Measurements from ENCODE around the gene CEP83. TPM values are rescaled to one million over a fixed set of nuclear protein-coding genes. Genes with fewer than 3 reads are reported as not detected.

CEP83 gene
- total and polyA plus RNA-seq, 9 of the 15 experiments (the other 6 are each of a cell fraction or from before 2014, with no cell fraction given) = 5.3 to 40.5 (median 31.3) TPM

GRCh38 chr12:94445662-94446061 lies 14.0 kb downstream of the CEP83 start:
- H3K4me3 ChIP-seq = no peak overlapping the region
- no peak for TF ChIP-seq PHB2 (IDR thresholded peaks at IDR 0.05; ENCODE audit: low read depth)
- WGBS (ENCODE audit: insufficient coverage, low coverage, missing lambda C conversion rate) = 100% methylated on average over 1 of the region's 1 CpG
- 0 out of 2 replicates have a peak, but pooled peaks cover 2% of the 10 kb centered on the region for H3K9me3 ChIP-seq (replicated peaks; ENCODE audit: control insufficient read depth, insufficient read depth, low read depth, low read length)
- H3K4me2 ChIP-seq (ENCODE audit: insufficient read depth, low read length) = no peak overlapping the region
- H3K9ac ChIP-seq (ENCODE audit: insufficient read depth in 1 of 2, low read depth in 2 of 2, low read length in 2 of 2) = no peak overlapping the region
- peaks cover 81% of the 10 kb centered on the region for H3K79me2 ChIP-seq (ENCODE audit: control insufficient read depth, insufficient read depth, low read length)
- H3K4me1 ChIP-seq (replicated peaks in 1 of 2; ENCODE audit: control insufficient read depth in 2 of 2, insufficient read depth in 2 of 2, low read length in 2 of 2) = no peaks in the 10 kb centered on the region
- in situ Hi-C loops (cut with MboI) = no loop called here
- no peak overlapping the region for H3K27ac ChIP-seq (ENCODE audit: extremely low read depth, low read depth, low read length)
- no peaks in the 10 kb centered on the region for H4K20me1 ChIP-seq (replicated peaks; ENCODE audit: control insufficient read depth, insufficient read depth, low read length)
- FAIRE-seq = no peak
- no peaks in the 10 kb centered on the region for H3K27me3 ChIP-seq (ENCODE audit: control insufficient read depth in 2 of 2, insufficient read depth in 2 of 2, low read length in 2 of 2)
- intact Hi-C loops (cut with micrococcal nuclease) = no loop called here
- no peak overlapping the region for H2AFZ ChIP-seq (ENCODE audit: low read depth, low read length)
- no peak for DNase-seq (ENCODE audit: extremely low read depth in 1 of 4, low spot score in 3 of 4)
- H3K9me1 ChIP-seq (ENCODE audit: control insufficient read depth, insufficient read depth, low read length) = no peaks in the 10 kb centered on the region
- no TSS peak for BruUV-seq (replicated peaks)
- POLR2A ChIA-PET = no interaction called here
- peaks cover 4% of the 10 kb centered on the region; the same call in 1 of the 3 replicates for H3K36me3 ChIP-seq (ENCODE audit: control insufficient read depth, insufficient read depth, low read length)
- CTCF ChIA-PET (ENCODE audit: low intra/inter-chr PET ratio) = no interaction called here
- ATAC-seq = no peak

- 72% methylated on average over 1 of the region's 1 CpG for WGBS (ENCODE audit: insufficient coverage, low coverage, missing lambda C conversion rate)
- TF ChIP-seq PYGO2 (tag; IDR thresholded peaks at IDR 0.05) (no peak), ZFP91 (CRISPR knock-in tag; IDR thresholded peaks at IDR 0.05) (no peak), JUNB (CRISPR knock-in tag; conservative IDR thresholded peaks at IDR 0.05) (no peak), SIX5 (IDR thresholded peaks at IDR 0.05; ENCODE audit: borderline replicate concordance in 1 of 2, insufficient read depth in 1 of 2, low read depth in 1 of 2, low read length in 2 of 2) (no peak), MEF2A (IDR thresholded peaks at IDR 0.05; ENCODE audit: control insufficient read depth, low read depth, low read length) (no peak), CBX5 (IDR thresholded peaks at IDR 0.05; ENCODE audit: borderline replicate concordance, low read depth) (no peak)
- TF ChIP-seq, protein P1, sequence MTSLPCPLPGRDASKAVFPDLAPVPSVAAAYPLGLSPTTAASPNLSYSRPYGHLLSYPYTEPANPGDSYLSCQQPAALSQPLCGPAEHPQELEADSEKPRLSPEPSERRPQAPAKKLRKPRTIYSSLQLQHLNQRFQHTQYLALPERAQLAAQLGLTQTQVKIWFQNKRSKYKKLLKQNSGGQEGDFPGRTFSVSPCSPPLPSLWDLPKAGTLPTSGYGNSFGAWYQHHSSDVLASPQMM (CRISPR knock-in tag; IDR thresholded peaks at IDR 0.05) = no peak
- TF ChIP-seq, protein P2, sequence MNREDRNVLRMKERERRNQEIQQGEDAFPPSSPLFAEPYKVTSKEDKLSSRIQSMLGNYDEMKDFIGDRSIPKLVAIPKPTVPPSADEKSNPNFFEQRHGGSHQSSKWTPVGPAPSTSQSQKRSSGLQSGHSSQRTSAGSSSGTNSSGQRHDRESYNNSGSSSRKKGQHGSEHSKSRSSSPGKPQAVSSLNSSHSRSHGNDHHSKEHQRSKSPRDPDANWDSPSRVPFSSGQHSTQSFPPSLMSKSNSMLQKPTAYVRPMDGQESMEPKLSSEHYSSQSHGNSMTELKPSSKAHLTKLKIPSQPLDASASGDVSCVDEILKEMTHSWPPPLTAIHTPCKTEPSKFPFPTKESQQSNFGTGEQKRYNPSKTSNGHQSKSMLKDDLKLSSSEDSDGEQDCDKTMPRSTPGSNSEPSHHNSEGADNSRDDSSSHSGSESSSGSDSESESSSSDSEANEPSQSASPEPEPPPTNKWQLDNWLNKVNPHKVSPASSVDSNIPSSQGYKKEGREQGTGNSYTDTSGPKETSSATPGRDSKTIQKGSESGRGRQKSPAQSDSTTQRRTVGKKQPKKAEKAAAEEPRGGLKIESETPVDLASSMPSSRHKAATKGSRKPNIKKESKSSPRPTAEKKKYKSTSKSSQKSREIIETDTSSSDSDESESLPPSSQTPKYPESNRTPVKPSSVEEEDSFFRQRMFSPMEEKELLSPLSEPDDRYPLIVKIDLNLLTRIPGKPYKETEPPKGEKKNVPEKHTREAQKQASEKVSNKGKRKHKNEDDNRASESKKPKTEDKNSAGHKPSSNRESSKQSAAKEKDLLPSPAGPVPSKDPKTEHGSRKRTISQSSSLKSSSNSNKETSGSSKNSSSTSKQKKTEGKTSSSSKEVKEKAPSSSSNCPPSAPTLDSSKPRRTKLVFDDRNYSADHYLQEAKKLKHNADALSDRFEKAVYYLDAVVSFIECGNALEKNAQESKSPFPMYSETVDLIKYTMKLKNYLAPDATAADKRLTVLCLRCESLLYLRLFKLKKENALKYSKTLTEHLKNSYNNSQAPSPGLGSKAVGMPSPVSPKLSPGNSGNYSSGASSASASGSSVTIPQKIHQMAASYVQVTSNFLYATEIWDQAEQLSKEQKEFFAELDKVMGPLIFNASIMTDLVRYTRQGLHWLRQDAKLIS (CRISPR knock-in tag; IDR thresholded peaks at IDR 0.05) = no peak
- Histone ChIP-seq H4K20me1 (replicated peaks; ENCODE audit: control insufficient read depth, insufficient read depth, low read length) (no peaks in the 10 kb centered on the region), H3K79me2 (ENCODE audit: control insufficient read depth, insufficient read depth, low read length) (peaks cover 70% of the 10 kb centered on the region), H3K36me3 (ENCODE audit: control insufficient read depth, insufficient read depth, low read length) (peaks cover 8% of the 10 kb centered on the region; the same call in 1 of the 3 replicates), H2AFZ (ENCODE audit: low read depth, low read length) (no peak overlapping the region), H3K4me1 (replicated peaks in 1 of 2; ENCODE audit: control insufficient read depth in 2 of 2, insufficient read depth in 2 of 2, low read length in 2 of 2) (no peaks in the 10 kb centered on the region; a peak in 1 of 5 replicates), H3K27me3 (ENCODE audit: control insufficient read depth in 2 of 2, insufficient read depth in 2 of 2, low read length in 2 of 2) (no peaks in the 10 kb centered on the region), H3K9ac (ENCODE audit: insufficient read depth in 1 of 2, low read depth in 2 of 2, low read length in 2 of 2) (no peak overlapping the region), H3K4me2 (ENCODE audit: insufficient read depth, low read length) (no peak overlapping the region), H3K4me3 (no peak overlapping the region), H3K9me1 (ENCODE audit: control insufficient read depth, insufficient read depth, low read length) (no peaks in the 10 kb centered on the region), H3K9me3 (replicated peaks; ENCODE audit: control insufficient read depth, insufficient read depth, low read depth, low read length) (no peaks in the 10 kb centered on the region; the same call in 1 of the 2 replicates), H3K27ac (ENCODE audit: extremely low read depth, low read depth, low read length) (no peak overlapping the region)
- CTCF ChIA-PET (ENCODE audit: low intra/inter-chr PET ratio) = no interaction called here
- BruUV-seq (replicated peaks) = no TSS peak
- DNase-seq (ENCODE audit: extremely low read depth in 1 of 4, low spot score in 3 of 4) = no peak
- in situ Hi-C loops (cut with MboI) = no loop called here
- ATAC-seq = no peak
- intact Hi-C loops (cut with micrococcal nuclease) = no loop called here
- POLR2A ChIA-PET = no interaction called here
- FAIRE-seq = no peak
Observed at GRCh38 chr12:94437303-94437702, 22.4 kb downstream of the CEP83 start.

Measured in K562 (cell line).